HEK293T (cell line): ENCODE results near the gene IKZF4.

Experiments used
- CTCF ChIA-PET: fragments of 350-600 bp; formaldehyde crosslinking; extraction: SDS; loops from one replicate; lab custom pipeline; 2021; ENCODE audit warnings: antibody characterized with exemption, inconsistent platforms; lab: Yijun Ruan, JAX
- POLR2A ChIA-PET: fragments of 350-600 bp; formaldehyde crosslinking; extraction: SDS; loops from one replicate; lab custom pipeline; 2020; ENCODE audit warnings: antibody characterized with exemption, inconsistent platforms; lab: Yijun Ruan, JAX
- DNase-seq: peaks from one replicate; pipeline ENCODE4 v3.0.0; 2012; ENCODE audit warnings: mixed read lengths; ENCODE audit errors: extremely low spot score
- ARNT ChIP-seq: fragments of 450-650 bp; IDR thresholded peaks from 2 replicates; pipeline ENCODE4 v1.6.1; 2017; ENCODE audit warnings: mild to moderate bottlenecking
- BHLHE40 ChIP-seq: fragments of 450-650 bp; IDR thresholded peaks from 2 replicates; pipeline ENCODE4 v1.6.1; 2016; ENCODE audit warnings: mild to moderate bottlenecking, moderate library complexity, borderline replicate concordance
- CTBP1 ChIP-seq: fragments of 450-650 bp; IDR thresholded peaks from 2 replicates; pipeline ENCODE4 v1.6.1; 2016; ENCODE audit warnings: borderline replicate concordance
- ELF4 ChIP-seq: fragments of 450-650 bp; IDR thresholded peaks from 2 replicates; pipeline ENCODE4 v1.6.1; 2017; ENCODE audit warnings: antibody characterized with exemption
- FOXA1 ChIP-seq: fragments of 450-650 bp; IDR thresholded peaks from 2 replicates; pipeline ENCODE4 v1.6.1; 2016; ENCODE audit warnings: mild to moderate bottlenecking
- FOXK2 ChIP-seq: fragments of 450-650 bp; IDR thresholded peaks from 2 replicates; pipeline ENCODE4 v1.6.1; 2016; ENCODE audit warnings: mild to moderate bottlenecking
- FOXM1 ChIP-seq: fragments of 450-650 bp; IDR thresholded peaks from 2 replicates; pipeline ENCODE4 v1.6.1; 2017; ENCODE audit warnings: mild to moderate bottlenecking, borderline replicate concordance
- HDGF ChIP-seq: fragments of 450-650 bp; IDR thresholded peaks from 2 replicates; pipeline ENCODE4 v1.6.1; 2017; ENCODE audit warnings: antibody characterized with exemption, borderline replicate concordance
- L3MBTL2 ChIP-seq: fragments of 450-650 bp; conservative IDR thresholded peaks from 2 replicates; pipeline ENCODE4 v1.6.1; 2016; ENCODE audit warnings: mild to moderate bottlenecking
- LEF1 ChIP-seq: fragments of 450-650 bp; IDR thresholded peaks from 2 replicates; pipeline ENCODE4 v1.6.1; 2017; ENCODE audit warnings: mild to moderate bottlenecking, borderline replicate concordance
- NFRKB ChIP-seq: fragments of 450-650 bp; IDR thresholded peaks from 2 replicates; pipeline ENCODE4 v1.6.1; 2016; ENCODE audit warnings: mild to moderate bottlenecking, moderate library complexity
- PKNOX1 ChIP-seq: fragments of 450-650 bp; IDR thresholded peaks from 2 replicates; pipeline ENCODE4 v1.6.1; 2016
- SP1 ChIP-seq: fragments of 450-650 bp; IDR thresholded peaks from 2 replicates; pipeline ENCODE4 v1.6.1; 2017
- SUZ12 ChIP-seq: fragments of 450-650 bp; IDR thresholded peaks from 2 replicates; pipeline ENCODE4 v1.6.1; 2016; ENCODE audit warnings: mild to moderate bottlenecking
- TARDBP ChIP-seq: fragments of 450-650 bp; IDR thresholded peaks from 2 replicates; pipeline ENCODE4 v1.6.1; 2016
- ZNF384 ChIP-seq: fragments of 450-650 bp; IDR thresholded peaks from 2 replicates; pipeline ENCODE4 v1.6.1; 2016

Gene IKZF4

GRCh38 chr12:56004211-56004610 is 16.6 kb upstream of the IKZF4 start:
- TF ChIP-seq FOXM1, result no peak
- TF ChIP-seq NFRKB, result no peak
- no peak for TF ChIP-seq FOXA1
- TF ChIP-seq SP1, result no peak
- no peak for TF ChIP-seq ARNT
- TF ChIP-seq TARDBP, result no peak
- ChIA-PET CTCF (no interaction called here), POLR2A (no interaction called here)
- DNase-seq, result no peak

- TF ChIP-seq L3MBTL2, result peak; percentile 69
- no peak for TF ChIP-seq FOXM1
- ChIA-PET POLR2A (interaction anchor here (0.6 to 2.0 kb wide), 8 partner anchors 11 to 190 kb away, joined by 3 to 27 read pairs (median 4); partner anchors contain the start of genes ORMDL2, PA2G4, SARNP and SUOX), CTCF (interaction anchor here (0.5 to 1.4 kb wide), 3 partner anchors 11 to 52 kb away, joined by 3 to 8 read pairs (median 3); partner anchors contain the start of gene SUOX)
- DNase-seq, result peak; percentile 75
Observed at GRCh38 chr12:56007564-56008559, 13.0 kb upstream of the IKZF4 start.

- ChIA-PET POLR2A (no interaction called here), CTCF (no interaction called here)
- TF ChIP-seq LEF1 (no peak), TARDBP (no peak), CTBP1 (no peak), ELF4 (no peak)
- no peak for DNase-seq
Observed at GRCh38 chr12:56010111-56010570, 10.7 kb upstream of the IKZF4 start.

- no peak for TF ChIP-seq ARNT
- no peak for TF ChIP-seq NFRKB
- no peak for TF ChIP-seq L3MBTL2
- TF ChIP-seq CTBP1, result no peak
- no peak for TF ChIP-seq ELF4
- no peak for TF ChIP-seq FOXM1
- DNase-seq, result no peak
- POLR2A ChIA-PET, result interaction anchor here (0.5 kb wide), 1 partner anchor 89 kb away, joined by 3 read pairs; no protein-coding TSS in a partner anchor
- CTCF ChIA-PET, result no interaction called here
Observed at GRCh38 chr12:56011509-56012090, 9.2 kb upstream of the IKZF4 start.

- DNase-seq, result no peak
- ChIA-PET POLR2A (interaction anchor here (0.7 to 0.9 kb wide), 2 partner anchors 16 to 86 kb away, joined by 3 to 4 read pairs; partner anchors contain the start of gene SUOX), CTCF (interaction anchor here (1.0 kb wide), 1 partner anchor 18 kb away, joined by 5 read pairs; no protein-coding TSS in a partner anchor)
- TF ChIP-seq TARDBP (no peak), CTBP1 (no peak), ARNT (no peak), FOXA1 (no peak)
Observed at GRCh38 chr12:56013482-56013881, 7.4 kb upstream of the IKZF4 start.

GRCh38 chr12:56014205-56014604 is 6.6 kb upstream of the IKZF4 start:
- TF ChIP-seq NFRKB (no peak), ZNF384 (no peak), CTBP1 (no peak), SUZ12 (no peak), ARNT (no peak), BHLHE40 (no peak), TARDBP (no peak), FOXM1 (no peak), FOXK2 (no peak), ELF4 (no peak), LEF1 (no peak)
- POLR2A ChIA-PET, result interaction anchor here (0.7 to 0.9 kb wide), 2 partner anchors 17 to 87 kb away, joined by 3 to 4 read pairs; partner anchors contain the start of gene SUOX
- CTCF ChIA-PET, result interaction anchor here (0.6 to 1.0 kb wide), 2 partner anchors 19 to 276 kb away, joined by 4 to 5 read pairs; no protein-coding TSS in a partner anchor
- DNase-seq, result no peak

GRCh38 chr12:56017181-56017580 is 3.7 kb upstream of the IKZF4 start:
- DNase-seq, result no peak
- no peak for TF ChIP-seq NFRKB
- no peak for TF ChIP-seq BHLHE40
- TF ChIP-seq SUZ12, result no peak
- TF ChIP-seq HDGF, result no peak
- TF ChIP-seq FOXK2, result no peak
- TF ChIP-seq ZNF384, result no peak
- TF ChIP-seq ARNT, result no peak
- TF ChIP-seq CTBP1, result no peak
- TF ChIP-seq FOXM1, result no peak
- TF ChIP-seq SP1, result no peak
- no peak for TF ChIP-seq L3MBTL2
- TF ChIP-seq ELF4, result no peak
- no peak for TF ChIP-seq FOXA1
- no peak for TF ChIP-seq LEF1
- no peak for TF ChIP-seq TARDBP
- TF ChIP-seq PKNOX1, result no peak
- POLR2A ChIA-PET, result no interaction called here
- CTCF ChIA-PET, result no interaction called here
